GM19324 (cell line): ENCODE data around the gene FKRP.

ENCODE experiments used
- ATAC-seq: cut with Tn5 transposase; IDR thresholded peaks from one replicate; pipeline ENCODE4 v1.9.1; 2021; ENCODE audit warnings: mild to moderate bottlenecking, moderate library complexity; ENCODE audit not compliant: unreplicated experiment, low FRiP score

The FKRP gene

DNA sequence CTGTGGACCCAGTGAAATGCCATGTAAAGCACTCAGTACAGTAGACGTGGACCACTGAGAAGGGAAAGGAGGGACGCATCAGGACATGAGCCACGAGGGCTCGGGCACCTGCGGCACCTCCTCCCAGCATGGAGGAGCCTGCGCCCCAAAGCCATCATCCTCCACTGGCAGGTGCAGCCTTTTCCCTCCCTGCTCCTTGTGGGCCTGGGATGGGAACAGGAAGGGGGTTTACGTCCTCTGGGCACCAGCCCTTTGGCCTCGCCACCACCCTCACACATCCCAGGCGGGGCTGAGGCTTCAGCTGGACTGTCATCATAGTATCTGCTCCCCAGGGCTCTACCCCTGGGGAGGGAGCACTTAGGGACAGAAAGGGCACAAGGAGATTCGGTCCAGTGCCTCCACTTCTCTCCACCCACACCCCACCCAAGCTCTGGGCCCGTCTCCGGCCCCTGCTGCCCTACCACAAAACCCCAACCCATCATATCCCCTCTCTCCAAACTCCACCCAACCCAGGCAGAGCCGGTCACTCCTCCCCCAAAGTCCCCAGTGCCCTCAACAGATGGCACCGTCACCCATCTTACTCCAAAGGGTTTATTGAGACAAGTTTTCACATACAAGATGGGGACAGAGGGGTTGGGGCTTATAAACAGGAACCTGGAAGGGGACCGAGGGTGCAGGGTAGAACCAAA lies 26.8 kb upstream of the FKRP start:
- ATAC-seq = no peak

DNA sequence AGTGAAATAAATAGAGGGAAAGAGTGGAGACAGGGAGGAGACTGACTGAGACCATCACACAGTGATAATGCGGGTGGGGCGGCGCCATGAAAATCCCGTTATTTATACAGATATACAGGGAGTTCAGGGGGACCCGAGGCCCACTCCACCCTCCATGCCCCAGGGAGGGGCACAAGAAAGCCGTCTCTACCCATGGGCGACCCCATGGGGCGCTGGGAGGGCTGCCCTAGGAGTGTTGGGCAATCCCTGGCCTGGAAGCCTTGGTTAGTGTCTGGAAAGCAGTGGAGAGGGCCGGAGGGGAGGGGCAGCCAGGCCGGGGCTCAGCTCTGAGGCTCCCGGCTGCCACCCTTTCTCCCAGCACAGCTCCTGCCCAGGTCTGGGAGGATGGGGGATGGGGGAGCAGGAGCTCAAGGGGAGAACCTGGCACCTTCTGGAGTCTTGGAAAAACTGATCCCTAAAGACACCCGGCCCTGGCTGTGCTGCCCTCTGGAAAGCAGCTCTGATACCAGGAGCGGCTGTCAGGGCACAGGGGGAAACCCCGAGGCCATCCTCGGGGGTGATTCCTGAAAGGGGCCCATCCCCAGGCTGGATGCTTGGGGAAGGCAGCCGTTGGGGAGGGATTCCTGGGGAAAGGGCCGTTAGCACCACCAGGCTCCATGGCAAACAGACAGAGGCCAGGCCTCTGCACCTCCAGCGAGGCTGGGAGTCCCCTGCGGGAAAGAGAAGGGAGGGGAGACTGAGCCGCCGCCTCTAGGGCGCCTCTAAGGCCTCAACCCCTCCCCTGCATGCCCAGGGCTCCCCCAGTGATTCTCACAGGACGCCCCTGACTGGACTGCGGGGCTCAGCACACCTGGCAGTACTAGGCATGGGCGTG lies 26.0 kb upstream of the FKRP start:
- no peak for ATAC-seq

DNA sequence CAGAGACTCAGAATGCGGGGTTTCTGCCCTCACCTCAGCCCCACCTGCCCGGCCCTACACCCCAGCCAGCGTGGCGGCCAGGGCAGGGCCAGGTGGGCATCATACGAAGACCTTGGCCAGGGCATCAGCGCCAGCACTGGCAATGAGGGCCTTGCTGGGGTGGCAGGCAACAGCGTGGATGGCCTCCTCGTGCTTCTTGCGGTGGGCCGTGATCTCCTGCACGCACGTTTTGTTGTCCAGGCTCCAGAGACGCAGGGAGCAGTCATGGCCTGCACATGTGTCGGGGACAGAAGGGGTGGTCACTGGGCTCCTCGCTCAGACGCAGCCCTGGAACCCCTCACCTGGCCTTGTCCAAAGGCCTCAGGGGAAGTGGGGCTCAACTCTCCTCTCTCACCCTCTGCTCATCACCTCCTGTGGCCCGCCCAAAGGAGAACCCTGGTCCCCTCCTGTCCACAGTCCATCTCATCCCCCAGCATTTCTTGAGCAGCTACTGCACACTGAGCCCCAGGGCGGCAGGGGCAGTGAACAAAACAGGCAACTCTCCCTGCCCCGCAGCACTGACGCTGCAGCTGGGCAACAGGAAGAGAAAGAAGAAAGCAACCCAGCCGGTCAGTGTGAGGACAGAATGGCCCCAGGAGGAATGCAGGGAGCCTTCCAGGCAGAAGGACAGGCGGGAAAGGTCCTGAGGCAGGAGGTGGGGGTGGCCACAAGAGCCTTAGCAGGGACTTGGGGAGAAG lies 25.2 kb upstream of the FKRP start:
- no peak for ATAC-seq

DNA sequence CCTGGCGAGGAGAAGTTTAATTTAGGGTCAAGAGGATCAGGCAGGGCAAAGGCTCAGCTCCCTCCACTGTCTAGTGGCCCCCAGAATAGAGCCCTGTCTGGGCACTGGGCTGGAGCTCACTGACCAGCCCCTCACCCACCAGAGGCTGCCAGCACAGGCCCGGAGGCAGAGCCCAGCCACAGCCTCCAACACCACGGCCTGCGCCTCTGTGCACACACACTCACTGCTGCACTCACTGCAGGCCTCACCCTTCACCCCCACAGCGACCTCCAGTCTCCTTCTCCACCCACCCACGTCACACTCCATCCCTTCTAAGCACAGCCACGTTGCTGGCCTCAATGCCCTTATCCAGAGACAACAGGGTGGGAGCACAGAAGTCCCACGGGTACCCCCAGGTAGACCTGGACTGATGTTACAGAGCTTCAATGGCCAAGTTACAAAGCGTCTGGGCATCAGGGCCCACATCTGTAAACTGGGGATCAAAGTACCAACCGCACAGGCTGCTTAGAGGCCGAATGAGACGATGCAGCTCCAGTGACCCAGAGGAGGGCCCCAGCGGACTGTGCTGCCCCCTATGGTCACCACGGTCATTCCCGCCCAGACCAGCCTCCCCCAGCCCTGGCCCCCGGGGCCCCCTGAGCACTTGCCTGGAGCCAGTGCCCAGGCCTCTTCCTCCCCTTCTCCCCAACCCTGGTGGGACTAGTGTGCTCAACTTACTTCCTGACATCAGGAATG lies 24.4 kb upstream of the FKRP start:
- ATAC-seq = no peak

DNA sequence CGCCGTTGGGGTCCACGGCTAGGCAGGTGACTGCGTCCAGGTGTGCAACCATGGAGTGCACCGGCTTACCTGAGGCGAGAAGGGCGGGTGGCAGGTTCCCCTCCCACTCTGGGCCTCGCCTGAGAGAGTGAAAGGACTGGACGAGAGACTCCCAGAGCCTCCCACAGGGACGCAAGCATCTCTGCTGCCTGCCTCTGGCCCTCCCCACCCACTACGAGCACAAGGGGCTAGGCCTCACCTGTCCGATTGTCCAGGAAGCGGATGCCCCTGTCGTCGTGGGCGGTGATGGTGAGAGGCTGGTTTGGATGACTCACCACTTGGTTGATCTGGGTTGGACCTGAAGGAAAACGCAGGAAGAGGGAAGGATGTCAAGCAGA lies 23.9 kb upstream of the FKRP start:
- no peak for ATAC-seq

DNA sequence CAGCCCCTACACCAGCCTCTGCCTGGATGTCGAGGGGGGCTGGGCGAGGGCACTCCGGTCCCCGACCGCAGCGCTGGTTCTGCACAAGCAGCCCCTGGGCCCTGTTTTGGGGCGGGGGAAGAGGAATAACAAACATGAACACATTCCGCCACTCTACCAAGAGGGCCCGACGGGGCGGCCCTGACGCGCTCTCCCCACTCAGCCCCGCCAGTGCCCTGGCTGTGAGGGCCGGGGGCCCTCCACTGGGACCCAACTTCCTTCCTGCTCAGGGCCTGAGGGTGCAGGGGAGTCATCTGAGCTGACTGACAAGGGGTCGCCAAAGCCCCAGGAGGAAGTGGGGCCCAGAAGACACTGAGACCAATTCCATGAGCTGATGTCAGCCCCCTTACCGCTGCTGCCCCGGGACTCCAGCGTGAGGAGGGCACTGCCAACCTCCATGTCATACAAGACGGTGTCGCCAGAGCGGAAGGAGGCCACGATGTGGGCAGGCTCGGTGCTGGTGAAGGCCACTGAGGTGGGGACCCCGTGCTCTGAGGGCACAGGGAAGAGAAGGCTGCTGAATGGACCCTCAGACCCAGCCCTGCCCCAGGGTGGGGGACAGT lies 23.3 kb upstream of the FKRP start:
- no peak for ATAC-seq

DNA sequence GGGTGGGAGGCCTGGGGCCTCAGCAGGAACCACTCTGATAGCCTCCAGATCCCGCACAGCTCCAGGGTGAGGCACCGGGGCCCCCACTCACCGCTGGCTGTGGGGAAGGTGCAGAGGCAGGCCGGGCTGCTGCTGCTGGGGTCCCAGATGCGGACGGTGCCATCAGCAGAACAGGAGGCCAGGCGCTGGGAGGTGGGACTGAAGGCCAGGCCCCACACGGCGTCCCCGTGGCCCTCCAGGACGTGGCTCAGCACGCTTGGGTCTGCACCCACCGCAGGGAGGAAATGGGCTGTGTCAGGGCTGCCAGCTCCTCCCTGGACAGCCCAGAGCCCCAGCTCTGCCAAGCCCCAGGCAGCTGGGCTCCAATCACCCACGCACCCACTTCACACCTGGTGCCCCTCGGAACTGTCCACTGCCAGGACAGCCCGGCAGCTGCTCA lies 22.8 kb upstream of the FKRP start:
- ATAC-seq = no peak

DNA sequence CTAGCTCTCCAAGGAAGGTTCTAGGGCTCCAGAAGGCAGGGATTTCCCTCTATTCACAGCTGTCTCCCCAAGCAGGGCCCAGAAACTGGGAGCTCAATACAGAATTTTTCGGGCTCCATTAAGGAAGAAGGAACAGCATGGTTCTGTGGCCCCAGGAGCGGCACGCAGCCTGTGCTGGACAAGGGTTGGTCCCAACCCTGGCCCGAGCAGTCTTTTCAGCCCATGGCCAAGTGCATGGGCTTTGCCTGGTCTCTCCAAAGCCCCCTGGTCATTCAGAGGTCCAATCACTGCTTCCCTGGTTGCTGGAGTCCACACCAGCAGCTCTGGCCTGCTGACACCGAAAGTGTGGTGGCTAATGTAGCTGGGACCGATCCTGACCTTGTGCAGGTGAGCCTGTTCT lies 22.4 kb upstream of the FKRP start:
- no peak for ATAC-seq

DNA sequence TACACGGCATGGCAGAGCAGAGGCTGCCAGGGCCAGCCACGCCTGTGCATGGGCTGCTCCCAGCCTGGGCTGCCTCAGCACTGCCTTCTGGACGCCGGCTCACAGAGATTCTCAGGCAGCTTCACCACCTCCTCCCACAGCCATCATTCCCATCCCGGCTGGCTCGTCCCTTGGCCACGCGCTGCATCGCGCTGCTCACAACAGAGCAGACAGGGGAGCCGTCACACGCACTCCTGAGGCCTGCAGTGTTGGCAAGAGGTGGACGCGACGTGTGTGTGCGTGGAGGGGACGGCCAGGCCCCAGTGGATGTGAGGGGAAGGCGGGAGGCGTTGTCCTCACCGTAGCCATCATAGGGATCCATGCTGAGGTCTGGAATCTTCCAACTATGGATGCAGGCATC lies 21.4 kb upstream of the FKRP start:
- ATAC-seq = no peak

DNA sequence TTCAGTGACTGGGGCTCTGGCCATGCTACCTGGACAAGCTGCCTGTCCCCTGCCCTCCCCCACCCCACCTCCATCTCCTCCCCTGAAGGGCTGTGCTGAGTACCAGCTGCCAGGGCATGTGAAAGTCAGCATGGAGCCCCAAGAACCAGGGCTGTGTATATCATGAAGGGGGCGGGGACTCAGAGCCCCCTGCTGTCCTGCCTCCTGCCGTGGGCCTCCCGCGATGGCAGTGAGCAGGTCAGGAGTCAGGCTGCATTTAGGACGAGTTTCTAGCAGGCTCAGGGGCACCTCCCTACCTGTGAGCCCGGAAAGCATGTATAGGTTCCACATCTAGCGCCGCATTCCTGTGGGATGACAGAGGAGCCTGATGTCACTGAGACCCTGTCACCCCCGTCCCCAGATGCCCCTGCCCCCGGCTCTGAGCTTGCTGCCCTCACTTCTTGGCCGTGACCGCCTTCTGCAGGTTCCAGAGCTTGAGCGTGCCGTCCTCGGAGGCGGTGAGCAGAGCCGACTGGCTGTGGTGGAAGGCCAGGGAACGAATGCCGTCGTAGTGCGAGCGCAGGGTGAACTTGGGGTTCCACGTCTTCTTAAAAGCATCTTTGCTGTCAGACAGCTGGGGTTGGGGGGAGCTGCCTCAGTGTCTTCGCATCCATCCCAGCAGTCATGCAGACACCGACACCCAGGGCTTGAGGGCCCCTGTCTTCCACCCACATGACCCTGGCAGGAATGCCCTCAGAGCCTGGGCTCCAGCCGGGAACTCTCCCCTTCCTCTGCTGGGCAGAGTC lies 20.6 kb upstream of the FKRP start:
- no peak for ATAC-seq

DNA sequence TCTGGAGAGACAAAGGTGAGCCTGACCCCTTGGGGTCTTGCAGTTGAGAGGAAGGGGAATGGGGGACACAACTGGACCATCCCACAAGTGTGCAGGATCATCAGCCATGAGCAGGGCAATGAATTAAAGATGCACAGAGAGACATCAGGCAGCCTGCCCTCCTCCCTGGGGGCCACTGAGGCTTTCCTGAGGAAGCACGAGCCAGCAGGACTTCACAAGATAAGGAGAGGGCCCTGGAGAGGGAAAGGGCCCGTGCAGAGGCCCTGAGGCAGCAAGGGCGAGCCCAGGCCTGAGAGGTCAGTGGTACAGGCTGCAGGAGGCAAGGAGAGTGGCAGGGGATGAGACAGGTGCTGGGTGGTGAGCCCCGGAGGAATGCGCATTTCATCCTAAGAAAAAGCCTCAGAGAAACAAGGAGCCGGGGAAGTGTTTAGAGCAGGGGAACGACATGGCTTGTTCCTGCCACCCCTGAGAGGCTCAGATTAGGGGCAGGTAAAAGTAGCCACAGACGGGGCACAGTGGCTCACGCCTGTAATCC lies 19.9 kb upstream of the FKRP start:
- no peak for ATAC-seq

DNA sequence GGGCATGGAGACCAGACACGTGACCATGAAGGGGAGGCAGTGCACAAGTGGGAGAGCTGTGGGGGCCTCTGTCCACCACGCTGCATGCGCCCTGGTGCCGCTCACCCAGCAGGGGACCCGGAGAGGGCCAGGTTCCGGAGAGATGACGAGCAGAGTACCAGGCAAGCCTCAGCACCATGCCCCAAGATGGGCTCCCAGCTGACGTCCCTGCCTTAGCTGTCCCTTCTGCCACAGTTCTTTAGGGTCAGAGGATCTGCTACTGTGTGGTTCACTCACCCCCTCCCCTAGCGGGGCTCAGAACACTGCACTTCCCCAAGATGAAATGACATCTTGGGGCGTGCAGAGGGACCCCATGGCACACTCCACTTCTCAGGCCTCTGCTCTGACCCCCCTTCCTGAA lies 19.3 kb upstream of the FKRP start:
- no peak for ATAC-seq

DNA sequence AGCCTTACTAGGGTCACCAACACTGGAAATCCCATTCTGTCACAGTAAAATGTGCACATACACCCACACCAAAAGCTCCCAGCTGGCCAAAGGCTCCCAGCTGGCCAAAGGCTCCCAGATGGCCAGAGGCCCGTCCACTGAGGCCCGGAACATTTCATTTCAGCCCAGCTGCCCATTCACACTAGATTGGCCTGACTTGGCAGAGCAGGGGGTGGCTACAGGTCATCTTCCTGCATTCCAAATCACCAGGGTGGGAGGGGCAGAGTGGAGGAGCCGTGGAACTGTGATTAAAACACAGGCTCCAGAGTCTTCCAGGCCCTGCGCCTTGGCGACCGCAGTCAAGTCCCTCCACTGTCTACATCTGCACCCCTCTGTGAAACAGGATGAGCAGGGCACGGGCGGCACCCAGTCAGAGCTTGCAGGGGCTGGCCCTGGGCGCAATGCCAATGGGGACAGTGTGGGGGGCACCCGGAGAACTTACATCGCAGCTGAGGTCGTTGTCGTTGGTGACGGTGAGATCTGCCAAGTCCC lies 18.8 kb upstream of the FKRP start:
- no peak for ATAC-seq

DNA sequence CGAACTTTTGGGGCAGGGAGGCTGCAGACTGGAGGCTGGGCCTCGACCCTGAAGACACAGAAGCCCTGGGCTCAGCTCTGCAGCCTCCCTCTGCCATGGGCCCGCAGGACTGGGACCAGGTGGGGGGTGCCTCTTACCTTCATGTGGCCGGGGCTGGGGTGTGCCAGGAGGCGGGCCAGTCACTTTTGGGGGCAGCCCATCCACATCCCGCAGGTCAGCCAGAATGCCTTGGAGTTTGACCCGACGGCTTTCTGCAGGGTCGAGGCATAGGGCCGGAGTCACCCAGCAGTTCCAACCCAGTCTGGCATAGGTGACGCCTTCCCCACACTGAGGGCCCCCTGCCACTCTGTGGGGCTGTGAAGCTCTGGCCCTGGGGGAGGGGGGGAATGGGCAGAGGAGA lies 18.1 kb upstream of the FKRP start:
- ATAC-seq = no peak

DNA sequence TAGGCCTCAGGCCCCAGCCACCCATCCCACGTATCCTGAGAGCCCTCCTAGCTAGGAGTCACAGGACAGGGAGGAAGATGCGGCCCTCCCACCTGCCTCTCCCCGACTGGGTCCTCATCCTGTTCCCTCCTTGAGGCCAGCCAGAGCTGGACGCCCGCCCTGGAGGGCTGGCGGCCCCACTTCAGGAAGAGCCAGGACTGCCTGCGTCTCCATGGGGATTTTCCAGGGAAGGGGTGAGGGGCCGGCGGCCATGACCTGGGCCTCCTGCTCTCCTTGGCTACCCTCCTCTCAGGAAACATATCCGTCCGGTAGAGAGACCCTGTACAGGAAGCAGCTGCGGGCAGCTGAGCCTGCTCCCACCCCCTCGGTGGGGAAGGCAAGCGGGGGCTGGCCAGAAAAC lies 17.6 kb upstream of the FKRP start:
- no peak for ATAC-seq

DNA sequence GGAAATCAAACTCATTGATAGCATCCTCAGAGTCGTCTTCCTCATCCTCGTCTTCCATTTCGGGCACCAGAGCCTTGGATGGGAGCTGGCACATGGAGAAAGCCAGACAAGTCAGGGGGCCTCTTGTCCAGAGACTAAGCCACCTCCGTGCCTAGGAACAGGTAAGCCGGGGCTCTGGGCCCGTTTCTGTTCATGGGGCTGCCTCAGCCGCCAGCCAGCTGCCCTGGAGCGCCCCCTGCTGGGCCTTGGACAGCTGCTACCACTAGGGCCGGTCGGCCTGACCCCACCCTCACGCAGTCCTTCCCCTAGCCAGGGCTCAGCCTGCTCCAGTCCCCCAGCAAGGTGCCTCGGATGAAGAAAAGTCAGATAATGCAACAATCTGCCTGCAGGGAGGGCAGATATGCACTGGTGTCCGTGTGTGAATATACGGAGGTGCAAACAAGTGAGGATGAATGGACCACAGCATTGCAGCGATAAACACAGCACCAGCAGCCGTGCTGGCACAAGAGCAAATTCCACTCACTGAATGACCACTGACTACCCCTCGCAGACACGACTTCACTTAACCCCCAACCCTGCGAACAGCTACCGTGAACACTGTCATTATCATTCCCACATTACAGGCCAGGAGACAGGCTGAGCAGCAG lies 17.0 kb upstream of the FKRP start:
- no peak for ATAC-seq

DNA sequence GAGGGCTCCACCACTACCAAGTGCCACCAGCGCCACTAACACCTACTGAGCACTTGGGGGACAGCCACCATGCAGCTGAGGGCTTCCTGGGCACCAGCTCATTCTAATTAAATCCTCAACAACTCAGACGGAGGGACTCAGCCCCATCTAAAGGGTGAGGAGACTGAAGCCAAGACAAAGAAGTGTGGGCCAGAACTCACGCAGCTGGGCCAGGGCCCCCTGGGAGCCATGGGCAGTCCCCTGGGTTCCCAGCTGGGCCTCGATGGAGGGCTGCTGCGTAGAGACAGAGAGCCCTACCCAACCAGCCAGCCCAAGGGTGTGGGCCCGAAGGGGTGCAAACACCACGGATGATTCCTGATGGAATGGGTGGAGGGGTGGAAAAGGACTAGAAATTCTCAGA lies 16.2 kb upstream of the FKRP start:
- ATAC-seq = no peak

DNA sequence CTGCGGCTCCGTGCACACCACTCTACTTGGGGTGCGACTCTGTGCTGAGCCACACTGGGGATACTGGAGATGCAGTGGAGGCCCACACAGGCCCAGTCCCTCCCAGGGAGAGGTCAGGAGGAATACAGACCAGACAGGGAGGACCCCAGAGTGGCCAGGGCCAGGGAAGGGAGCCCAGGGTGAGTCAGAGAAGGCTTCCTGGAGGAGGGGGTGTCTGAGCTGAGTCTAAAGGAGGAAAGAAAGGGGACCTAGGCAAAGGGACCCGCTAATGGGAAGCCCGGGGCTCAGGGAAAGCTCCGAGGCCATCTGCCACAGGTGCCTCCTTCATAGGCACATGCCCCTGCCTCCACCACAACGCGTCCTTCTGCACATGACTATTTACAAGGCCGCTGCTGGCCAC lies 15.7 kb upstream of the FKRP start:
- no peak for ATAC-seq

DNA sequence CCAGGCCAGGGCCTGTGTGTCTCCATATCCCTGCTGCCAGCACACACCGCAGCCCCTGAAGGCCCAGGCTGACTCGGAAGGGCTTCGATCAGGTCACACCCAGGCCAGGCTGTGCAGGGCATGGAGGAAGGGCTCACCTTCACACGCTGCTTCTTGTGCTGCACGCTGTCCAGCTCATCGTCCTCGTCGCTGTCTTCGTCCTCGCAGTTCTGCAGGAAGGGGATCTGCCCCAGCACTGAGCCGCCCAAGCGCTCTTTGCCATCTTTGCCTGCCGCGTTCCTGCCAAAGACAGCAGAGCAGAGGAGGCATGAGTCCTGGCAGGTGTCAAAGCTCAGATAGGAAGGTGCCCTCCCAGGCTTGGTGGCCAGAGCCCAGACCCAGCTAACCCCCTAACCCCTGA lies 15.3 kb upstream of the FKRP start:
- ATAC-seq = no peak
